Liver (tissue), 9 donors: ENCODE data around the gene OR2A5. TPM values are rescaled to one million over a fixed set of nuclear protein-coding genes. Genes with fewer than 3 reads are reported as not detected.

ENCODE experiments used
- DNase-seq: peaks from one replicate; pipeline ENCODE4 v3.0.0-alpha.2; 2017; ENCODE audit warnings: low spot score
- H3K27ac ChIP-seq, 2 donors: one replicate each; pipeline ENCODE4 v1.7.0; 2013; ENCODE audit warnings: inconsistent platforms in 2 of 2, low read length in 2 of 2, control low read depth in 1 of 2, low read depth in 1 of 2, mild to moderate bottlenecking in 1 of 2
- H3K27me3 ChIP-seq, 4 donors: one replicate each; pipeline versions ENCODE4 v1.6.1 to v1.7.0; 2013; ENCODE audit warnings: low read length in 3 of 4, inconsistent platforms in 1 of 4, mild to moderate bottlenecking in 1 of 4, moderate library complexity in 1 of 4; ENCODE audit not compliant: control insufficient read depth in 4 of 4, insufficient read depth in 4 of 4
- H3K36me3 ChIP-seq, 4 donors: one replicate each; pipeline versions ENCODE4 v1.6.1 to v1.7.0; 2013; ENCODE audit warnings: low read length in 3 of 4, mild to moderate bottlenecking in 3 of 4, low read depth in 1 of 4, moderate library complexity in 1 of 4; ENCODE audit not compliant: control insufficient read depth in 4 of 4, insufficient read depth in 3 of 4
- H3K4me1 ChIP-seq, 4 donors: one replicate each; pipeline versions ENCODE4 v1.6.1 to v1.7.0; 2013; ENCODE audit warnings: low read length in 3 of 4, mild to moderate bottlenecking in 3 of 4, moderate library complexity in 1 of 4; ENCODE audit not compliant: control insufficient read depth in 4 of 4, insufficient read depth in 4 of 4
- H3K4me3 ChIP-seq, 3 donors: one replicate each; pipeline versions ENCODE4 v1.6.1 to v1.7.0; 2013; ENCODE audit warnings: low read length in 3 of 3, control low read depth in 1 of 3, low read depth in 1 of 3, mild to moderate bottlenecking in 1 of 3
- H3K9ac ChIP-seq, 2 donors: one replicate each; pipeline ENCODE4 v1.7.0; 2013; ENCODE audit warnings: low read length in 2 of 2, mild to moderate bottlenecking in 2 of 2, moderate library complexity in 2 of 2, control low read depth in 1 of 2, low read depth in 1 of 2
- H3K9me3 ChIP-seq, 4 donors: one replicate each; pipeline versions ENCODE4 v1.6.1 to v1.7.0; 2013; ENCODE audit warnings: low read length in 3 of 4; ENCODE audit not compliant: control insufficient read depth in 4 of 4
- FOXA1 ChIP-seq: IDR thresholded peaks from 2 replicates; pipeline ENCODE4 v1.6.1; 2016; ENCODE audit warnings: antibody characterized with exemption
- FOXA2 ChIP-seq: IDR thresholded peaks from 2 replicates; pipeline ENCODE4 v1.6.1; 2016; ENCODE audit warnings: antibody characterized with exemption
- GABPA ChIP-seq, 2 donors: IDR thresholded peaks in 1 of 2; conservative IDR thresholded peaks in 1 of 2; 2 replicates each; pipeline ENCODE4 v1.6.1; 2016; ENCODE audit warnings: antibody characterized with exemption in 2 of 2, mild to moderate bottlenecking in 1 of 2, moderate library complexity in 1 of 2
- HNF4A ChIP-seq, 2 donors: conservative IDR thresholded peaks; 2 replicates each; pipeline ENCODE4 v1.6.1; 2016; ENCODE audit warnings: antibody characterized with exemption in 2 of 2, mild to moderate bottlenecking in 2 of 2
- HNF4G ChIP-seq: IDR thresholded peaks from 2 replicates; pipeline ENCODE4 v1.6.1; 2016; ENCODE audit warnings: antibody characterized with exemption
- JUND ChIP-seq, 2 donors: IDR thresholded peaks; 2 replicates each; pipeline ENCODE4 v1.6.1; 2016; ENCODE audit warnings: antibody characterized with exemption in 2 of 2
- NR2F2 ChIP-seq: IDR thresholded peaks from 2 replicates; pipeline ENCODE4 v1.6.1; 2016; ENCODE audit warnings: antibody characterized with exemption
- RAD21 ChIP-seq, 2 donors: IDR thresholded peaks; 2 replicates each; pipeline ENCODE4 v1.6.1; 2016; ENCODE audit warnings: antibody characterized with exemption in 2 of 2, mild to moderate bottlenecking in 2 of 2
- RXRA ChIP-seq, 2 donors: IDR thresholded peaks; 2 replicates each; pipeline ENCODE4 v1.6.1; 2017 to 2018; ENCODE audit warnings: antibody characterized with exemption in 2 of 2, mild to moderate bottlenecking in 1 of 2
- SP1 ChIP-seq: IDR thresholded peaks from 2 replicates; pipeline ENCODE4 v1.6.1; 2018; ENCODE audit warnings: antibody characterized with exemption, mild to moderate bottlenecking
- TAF1 ChIP-seq: conservative IDR thresholded peaks from 2 replicates; pipeline ENCODE4 v1.6.1; 2016; ENCODE audit warnings: antibody characterized with exemption, mild to moderate bottlenecking
- YY1 ChIP-seq: IDR thresholded peaks from 2 replicates; pipeline ENCODE4 v1.6.1; 2016; ENCODE audit warnings: antibody characterized with exemption, mild to moderate bottlenecking
- WGBS: extraction: QIAGEN DNeasy Blood & Tissue Kit; methylation state at CpG from one replicate; pipeline ENCODE4 v1.1.7; 2013; 5-methylcytosine and 5-hydroxymethylcytosine counted together
- polyA plus RNA-seq, 2 donors: library from polyadenylated mRNA; stranded (reverse) in 1 of 2; unstranded in 1 of 2; fragments of 200-250 nt in 1 of 2; fragments of >200 nt in 1 of 2; fragmentation: Nextera tagmentation in 1 of 2; extraction: Ambion mirVana in 1 of 2; gene quantifications; one replicate each; pipeline versions ENCODE4 v1.2.1 to v1.2.3, GENCODE V29; 2013 to 2015
- total RNA-seq, 2 donors: library from RNA; depleted of rRNA; stranded (reverse); fragments of >200 nt; gene quantifications; one replicate each; pipeline ENCODE4 v1.2.3, GENCODE V29; 2014
- TF ChIP-seq, protein P1 (sequence below): IDR thresholded peaks from 2 replicates; pipeline ENCODE4 v1.6.1; 2016; ENCODE audit warnings: antibody characterized with exemption
- TF ChIP-seq, protein P2 (sequence below): IDR thresholded peaks from 2 replicates; pipeline ENCODE4 v1.6.1; 2016; ENCODE audit warnings: antibody characterized with exemption
- TF ChIP-seq, protein P3 (sequence below): IDR thresholded peaks from 2 replicates; pipeline ENCODE4 v1.6.1; 2016; ENCODE audit warnings: antibody characterized with exemption, mild to moderate bottlenecking
- TF ChIP-seq, protein P4 (sequence below): IDR thresholded peaks from 2 replicates; pipeline ENCODE4 v1.6.1; 2016; ENCODE audit warnings: antibody characterized with exemption
- TF ChIP-seq, protein P5 (sequence below): fragments of 150-350 bp; IDR thresholded peaks from 2 replicates; pipeline ENCODE4 v1.5.1; 2017; ENCODE audit warnings: improper control_type of control experiment, low read depth, low read length; ENCODE audit not compliant: missing input control
- donor health status: healthy.
- donor health status: healthy.
- donor health status: healthy.
- donor health status: healthy.
- donor health status: healthy.

OR2A5 gene
- total and polyA plus RNA-seq, 4 donors = 0.28 TPM; not detected in 3

DNA sequence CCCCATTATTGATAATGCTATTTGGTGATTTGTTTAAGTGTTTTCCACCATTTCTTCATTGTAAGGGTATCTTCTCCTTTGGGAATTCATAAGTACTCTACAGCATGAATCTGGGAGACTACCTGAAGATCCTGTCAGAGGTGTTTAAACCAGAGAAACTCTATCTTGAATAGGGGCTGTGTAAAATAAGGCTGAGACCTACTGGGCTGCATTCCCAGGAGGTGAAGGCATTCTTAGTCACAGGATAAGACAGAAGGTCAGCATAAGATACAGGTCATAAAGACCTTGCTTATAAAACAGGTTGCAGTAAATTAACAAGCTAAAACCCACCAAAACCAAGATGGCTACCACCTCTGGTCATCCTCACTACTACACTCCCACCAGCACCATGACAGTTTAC lies 13.4 kb upstream of the OR2A5 start:
- Histone ChIP-seq H3K27ac (no peak overlapping the region), H3K36me3 (no peaks in the 10 kb centered on the region), H3K4me1 (no peaks in the 10 kb centered on the region), H3K4me3 (no peak overlapping the region), H3K9me3 (peaks cover 0 to 3% (median 0%) of the 10 kb centered on the region in 4 donors), H3K27me3 (peaks cover 0 to 8% (median 0%) of the 10 kb centered on the region in 4 donors), H3K9ac (no peak overlapping the region)
- TF ChIP-seq, protein P1, sequence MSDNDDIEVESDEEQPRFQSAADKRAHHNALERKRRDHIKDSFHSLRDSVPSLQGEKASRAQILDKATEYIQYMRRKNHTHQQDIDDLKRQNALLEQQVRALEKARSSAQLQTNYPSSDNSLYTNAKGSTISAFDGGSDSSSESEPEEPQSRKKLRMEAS = no peak
- TF ChIP-seq, protein P2, sequence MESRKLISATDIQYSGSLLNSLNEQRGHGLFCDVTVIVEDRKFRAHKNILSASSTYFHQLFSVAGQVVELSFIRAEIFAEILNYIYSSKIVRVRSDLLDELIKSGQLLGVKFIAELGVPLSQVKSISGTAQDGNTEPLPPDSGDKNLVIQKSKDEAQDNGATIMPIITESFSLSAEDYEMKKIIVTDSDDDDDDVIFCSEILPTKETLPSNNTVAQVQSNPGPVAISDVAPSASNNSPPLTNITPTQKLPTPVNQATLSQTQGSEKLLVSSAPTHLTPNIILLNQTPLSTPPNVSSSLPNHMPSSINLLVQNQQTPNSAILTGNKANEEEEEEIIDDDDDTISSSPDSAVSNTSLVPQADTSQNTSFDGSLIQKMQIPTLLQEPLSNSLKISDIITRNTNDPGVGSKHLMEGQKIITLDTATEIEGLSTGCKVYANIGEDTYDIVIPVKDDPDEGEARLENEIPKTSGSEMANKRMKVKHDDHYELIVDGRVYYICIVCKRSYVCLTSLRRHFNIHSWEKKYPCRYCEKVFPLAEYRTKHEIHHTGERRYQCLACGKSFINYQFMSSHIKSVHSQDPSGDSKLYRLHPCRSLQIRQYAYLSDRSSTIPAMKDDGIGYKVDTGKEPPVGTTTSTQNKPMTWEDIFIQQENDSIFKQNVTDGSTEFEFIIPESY = no peak
- TF ChIP-seq, protein P3, sequence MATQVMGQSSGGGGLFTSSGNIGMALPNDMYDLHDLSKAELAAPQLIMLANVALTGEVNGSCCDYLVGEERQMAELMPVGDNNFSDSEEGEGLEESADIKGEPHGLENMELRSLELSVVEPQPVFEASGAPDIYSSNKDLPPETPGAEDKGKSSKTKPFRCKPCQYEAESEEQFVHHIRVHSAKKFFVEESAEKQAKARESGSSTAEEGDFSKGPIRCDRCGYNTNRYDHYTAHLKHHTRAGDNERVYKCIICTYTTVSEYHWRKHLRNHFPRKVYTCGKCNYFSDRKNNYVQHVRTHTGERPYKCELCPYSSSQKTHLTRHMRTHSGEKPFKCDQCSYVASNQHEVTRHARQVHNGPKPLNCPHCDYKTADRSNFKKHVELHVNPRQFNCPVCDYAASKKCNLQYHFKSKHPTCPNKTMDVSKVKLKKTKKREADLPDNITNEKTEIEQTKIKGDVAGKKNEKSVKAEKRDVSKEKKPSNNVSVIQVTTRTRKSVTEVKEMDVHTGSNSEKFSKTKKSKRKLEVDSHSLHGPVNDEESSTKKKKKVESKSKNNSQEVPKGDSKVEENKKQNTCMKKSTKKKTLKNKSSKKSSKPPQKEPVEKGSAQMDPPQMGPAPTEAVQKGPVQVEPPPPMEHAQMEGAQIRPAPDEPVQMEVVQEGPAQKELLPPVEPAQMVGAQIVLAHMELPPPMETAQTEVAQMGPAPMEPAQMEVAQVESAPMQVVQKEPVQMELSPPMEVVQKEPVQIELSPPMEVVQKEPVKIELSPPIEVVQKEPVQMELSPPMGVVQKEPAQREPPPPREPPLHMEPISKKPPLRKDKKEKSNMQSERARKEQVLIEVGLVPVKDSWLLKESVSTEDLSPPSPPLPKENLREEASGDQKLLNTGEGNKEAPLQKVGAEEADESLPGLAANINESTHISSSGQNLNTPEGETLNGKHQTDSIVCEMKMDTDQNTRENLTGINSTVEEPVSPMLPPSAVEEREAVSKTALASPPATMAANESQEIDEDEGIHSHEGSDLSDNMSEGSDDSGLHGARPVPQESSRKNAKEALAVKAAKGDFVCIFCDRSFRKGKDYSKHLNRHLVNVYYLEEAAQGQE = no peak
- no peak for TF ChIP-seq RAD21 (IDR thresholded peaks at IDR 0.05)
- TF ChIP-seq FOXA2 = no peak
- no peak for TF ChIP-seq NR2F2
- TF ChIP-seq, protein P4, sequence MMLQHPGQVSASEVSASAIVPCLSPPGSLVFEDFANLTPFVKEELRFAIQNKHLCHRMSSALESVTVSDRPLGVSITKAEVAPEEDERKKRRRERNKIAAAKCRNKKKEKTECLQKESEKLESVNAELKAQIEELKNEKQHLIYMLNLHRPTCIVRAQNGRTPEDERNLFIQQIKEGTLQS = no peak
- TF ChIP-seq GABPA (IDR thresholded peaks at IDR 0.05 in 1 of 2, conservative IDR thresholded peaks at IDR 0.05 in 1 of 2) = no peak
- no peak for TF ChIP-seq HNF4A (conservative IDR thresholded peaks at IDR 0.05)
- no peak for TF ChIP-seq SP1
- TF ChIP-seq, protein P5, sequence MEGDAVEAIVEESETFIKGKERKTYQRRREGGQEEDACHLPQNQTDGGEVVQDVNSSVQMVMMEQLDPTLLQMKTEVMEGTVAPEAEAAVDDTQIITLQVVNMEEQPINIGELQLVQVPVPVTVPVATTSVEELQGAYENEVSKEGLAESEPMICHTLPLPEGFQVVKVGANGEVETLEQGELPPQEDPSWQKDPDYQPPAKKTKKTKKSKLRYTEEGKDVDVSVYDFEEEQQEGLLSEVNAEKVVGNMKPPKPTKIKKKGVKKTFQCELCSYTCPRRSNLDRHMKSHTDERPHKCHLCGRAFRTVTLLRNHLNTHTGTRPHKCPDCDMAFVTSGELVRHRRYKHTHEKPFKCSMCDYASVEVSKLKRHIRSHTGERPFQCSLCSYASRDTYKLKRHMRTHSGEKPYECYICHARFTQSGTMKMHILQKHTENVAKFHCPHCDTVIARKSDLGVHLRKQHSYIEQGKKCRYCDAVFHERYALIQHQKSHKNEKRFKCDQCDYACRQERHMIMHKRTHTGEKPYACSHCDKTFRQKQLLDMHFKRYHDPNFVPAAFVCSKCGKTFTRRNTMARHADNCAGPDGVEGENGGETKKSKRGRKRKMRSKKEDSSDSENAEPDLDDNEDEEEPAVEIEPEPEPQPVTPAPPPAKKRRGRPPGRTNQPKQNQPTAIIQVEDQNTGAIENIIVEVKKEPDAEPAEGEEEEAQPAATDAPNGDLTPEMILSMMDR = no peak
- no peak for TF ChIP-seq RXRA (IDR thresholded peaks at IDR 0.05)
- DNase-seq = no peak

DNA sequence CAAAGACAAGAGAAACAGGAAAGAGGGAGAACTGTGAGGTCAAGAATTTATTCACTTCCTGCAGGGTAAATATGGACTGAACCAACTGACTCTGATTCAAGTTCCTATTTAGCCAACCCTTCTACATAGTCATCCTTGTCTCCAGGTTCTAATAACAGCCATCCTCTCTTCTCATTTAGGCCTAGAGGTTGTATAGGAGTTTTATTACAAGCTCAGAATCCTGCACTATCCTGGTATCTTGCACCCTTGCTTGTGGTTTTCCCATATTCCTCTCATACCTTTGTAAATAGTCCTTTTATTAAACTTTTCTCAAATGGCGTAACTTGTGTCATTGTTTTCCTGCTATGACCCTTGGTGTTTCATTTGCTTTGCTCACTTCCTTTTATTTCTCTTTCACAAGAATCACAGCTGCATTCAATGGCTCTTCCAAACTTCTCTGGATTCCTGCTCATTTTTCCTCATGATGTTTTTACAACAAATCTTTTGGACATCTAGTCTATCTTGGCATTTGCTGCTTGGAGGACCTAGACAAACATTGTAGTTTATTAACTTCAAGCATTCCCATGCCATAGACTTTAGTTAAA lies 12.4 kb upstream of the OR2A5 start:
- H3K27me3 ChIP-seq = peaks cover 0 to 6% (median 0%) of the 10 kb centered on the region in 4 donors
- no peak for DNase-seq
- H3K27ac ChIP-seq = no peak overlapping the region
- H3K9me3 ChIP-seq = peaks cover 0 to 3% (median 0%) of the 10 kb centered on the region in 4 donors
- no peak overlapping the region for H3K9ac ChIP-seq
- no peak overlapping the region for H3K4me3 ChIP-seq
- H3K4me1 ChIP-seq = no peaks in the 10 kb centered on the region
- H3K36me3 ChIP-seq = no peaks in the 10 kb centered on the region
- 94% methylated on average over 1 of the region's 1 CpG for WGBS
- TF ChIP-seq FOXA2 (no peak), HNF4G (no peak), TAF1 (no peak), FOXA1 (no peak), RXRA (IDR thresholded peaks at IDR 0.05) (no peak), NR2F2 (no peak), SP1 (no peak), RAD21 (IDR thresholded peaks at IDR 0.05) (no peak), HNF4A (conservative IDR thresholded peaks at IDR 0.05) (no peak), GABPA (IDR thresholded peaks at IDR 0.05 in 1 of 2, conservative IDR thresholded peaks at IDR 0.05 in 1 of 2) (no peak), JUND (IDR thresholded peaks at IDR 0.05) (no peak), YY1 (no peak)
- TF ChIP-seq, protein P3 = no peak
- TF ChIP-seq, protein P2 = no peak
- TF ChIP-seq, protein P4 = no peak
